ENCODE measurements around the gene ZNF300.
"Not testable (repeated sequence)": the region's sequence is repeated elsewhere in the genome, so short reads cannot be mapped to it uniquely, and the experiment has no call there.

ZNF300 gene

DNA sequence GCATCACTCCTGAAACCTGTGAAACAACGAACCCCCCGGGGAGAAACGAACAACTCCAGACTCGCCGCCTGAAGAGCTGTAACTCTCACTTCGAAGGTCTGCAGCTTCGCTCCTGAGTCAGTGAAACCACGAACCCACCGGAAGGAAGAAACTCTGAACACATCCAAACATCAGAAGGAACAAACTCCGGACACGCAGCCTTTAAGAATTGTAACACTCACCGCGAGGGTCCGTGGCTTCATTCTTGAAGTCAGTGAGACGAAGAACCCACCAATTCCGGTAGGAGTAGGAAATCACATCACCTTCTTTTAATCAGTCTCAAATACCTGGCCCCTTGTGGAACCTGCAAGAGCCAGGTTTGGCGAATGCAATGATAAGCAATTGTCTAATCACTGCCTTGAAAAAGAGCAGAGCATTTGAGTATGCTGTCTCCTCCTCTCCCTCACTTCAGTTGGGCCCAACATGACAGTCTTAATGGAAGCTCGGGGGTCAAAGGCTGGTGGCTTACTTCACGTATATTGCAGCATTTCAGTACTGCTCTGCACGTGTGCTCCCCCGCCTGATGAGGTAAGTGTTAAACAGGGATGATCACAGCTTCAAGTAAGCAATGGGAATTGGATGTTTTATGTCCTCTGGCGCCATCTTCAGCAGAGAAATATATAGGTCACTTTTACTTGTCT is 58.0 kb downstream of the ZNF300 start:
- no peak overlapping the region for H3K27ac ChIP-seq
- peak; percentile 56 for DNase-seq (ENCODE audit: low read depth, low spot score)

DNA sequence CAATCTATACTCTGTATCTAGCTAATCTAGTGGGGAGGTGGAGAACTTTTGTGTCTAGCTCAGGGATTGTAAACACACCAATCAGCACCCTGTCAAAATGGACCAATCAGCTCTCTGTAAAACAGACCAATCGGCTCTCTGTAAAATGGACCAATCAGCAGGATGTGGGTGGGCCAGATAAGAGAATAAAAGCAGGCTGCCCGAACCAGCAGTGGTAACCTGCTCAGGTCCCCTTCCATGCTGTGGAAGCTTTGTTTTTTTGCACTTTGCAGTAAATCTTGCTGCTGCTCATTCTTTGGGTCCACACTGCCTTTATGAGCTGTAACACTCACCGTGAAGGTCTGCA is 58.5 kb downstream of the ZNF300 start, which contains the start of gene IRGM:
IRGM (plus strand) TSS at position 214 of the 346 bp plus-strand sequence. CDS start 1,603 bp downstream, outside the sequence.
- DNase-seq (ENCODE audit: low read depth, low spot score); H3K27ac ChIP-seq: not testable (repeated sequence)

DNA sequence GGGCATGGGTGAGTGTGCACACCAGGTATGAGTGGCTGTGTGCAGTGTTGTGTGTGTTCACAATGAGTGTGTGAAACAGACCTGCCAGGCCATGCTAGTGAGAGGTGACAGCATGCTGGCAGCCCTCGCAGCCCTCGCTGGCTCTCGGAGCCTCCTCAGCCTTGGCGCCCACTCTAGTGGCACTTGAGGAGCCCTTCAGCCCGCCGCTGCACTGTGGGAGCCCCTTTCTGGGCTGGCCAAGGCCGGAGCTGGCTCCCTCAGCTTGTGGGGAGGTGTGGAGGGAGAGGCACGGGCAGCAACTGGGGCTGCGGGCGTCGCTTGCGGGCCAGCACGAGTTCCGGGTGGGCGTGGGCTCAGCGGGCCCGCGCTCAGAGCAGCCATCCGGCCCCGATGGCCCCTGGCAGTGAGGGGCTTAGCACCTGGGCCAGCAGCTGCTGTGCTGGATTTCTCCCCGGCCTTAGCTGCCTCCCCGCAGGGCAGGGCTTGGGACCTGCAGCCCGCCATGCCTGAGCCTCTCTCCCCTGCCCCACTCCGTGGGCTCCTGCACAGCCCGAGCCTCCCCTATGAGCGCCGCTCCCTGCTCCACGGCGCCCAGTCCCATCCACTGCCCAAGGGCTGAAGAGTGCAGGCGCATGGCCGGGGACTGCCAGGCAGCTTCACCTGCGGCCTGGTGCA is 59.5 kb downstream of the ZNF300 start:
- DNase-seq (ENCODE audit: low read depth, low spot score); H3K27ac ChIP-seq: not testable (repeated sequence)
